Activated T-cell treated with anti-CD3 and anti-CD28 coated beads for 24 hours (primary cell): ENCODE results near the gene ARHGAP8.
A peak's percentile ranks its signal among the peaks of the same experiment; 100 is the strongest.
"Not testable (repeated sequence)": the region's sequence is repeated elsewhere in the genome, so short reads cannot be mapped to it uniquely, and the experiment has no call there.

Source experiments
- DNase-seq: peaks from one replicate; pipeline ENCODE4 v3.0.0-alpha.2; 2020; ENCODE audit warnings: low read depth

ARHGAP8 gene

DNA sequence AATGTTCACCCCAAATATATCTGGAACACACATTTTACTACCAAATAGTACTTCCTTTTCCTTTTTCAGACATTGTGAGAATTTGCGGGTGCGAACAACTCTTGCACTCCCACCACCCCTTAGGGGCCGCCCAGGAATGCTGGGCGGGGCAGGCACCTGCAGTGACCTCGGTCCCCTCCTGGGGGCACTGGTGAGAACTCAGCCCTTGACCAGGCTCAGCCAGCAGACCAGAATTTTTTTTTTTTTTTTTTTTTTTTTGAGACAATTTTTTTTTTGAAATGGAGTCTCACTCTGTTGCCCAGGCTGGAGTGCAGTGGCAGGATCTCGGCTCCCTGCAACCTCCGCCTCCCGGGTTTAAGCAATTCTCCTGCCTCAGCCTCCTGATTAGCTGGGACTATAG, 75.8 kb downstream of the ARHGAP8 start:
- DNase-seq: peak; percentile 6

DNA sequence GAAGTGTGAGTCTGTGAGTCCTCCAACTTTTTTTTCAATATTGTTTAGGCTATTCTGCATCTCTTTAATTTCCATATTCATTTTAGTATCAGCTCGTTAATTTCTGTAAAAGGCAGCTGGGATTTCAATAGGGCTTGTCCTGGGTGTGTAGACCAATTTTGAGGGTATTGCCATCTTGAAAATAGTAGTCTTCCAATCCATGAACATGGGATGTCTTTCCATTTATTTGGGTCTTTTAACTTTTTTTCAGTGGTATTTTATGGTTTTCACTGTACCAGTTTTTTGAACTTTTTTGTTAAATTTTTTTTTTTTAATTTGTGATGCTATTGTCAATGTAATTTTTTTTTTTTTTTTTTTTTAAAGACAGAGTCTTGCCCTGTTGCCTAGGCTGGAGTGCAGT, 79.5 kb downstream of the ARHGAP8 start:
- no peak for DNase-seq

- no peak for DNase-seq
These were observed 81.7 kb downstream of the ARHGAP8 start for GRCh38 chr22:44834065-44834464.

- no peak for DNase-seq
These were observed 85.1 kb downstream of the ARHGAP8 start for GRCh38 chr22:44837481-44837880.

DNA sequence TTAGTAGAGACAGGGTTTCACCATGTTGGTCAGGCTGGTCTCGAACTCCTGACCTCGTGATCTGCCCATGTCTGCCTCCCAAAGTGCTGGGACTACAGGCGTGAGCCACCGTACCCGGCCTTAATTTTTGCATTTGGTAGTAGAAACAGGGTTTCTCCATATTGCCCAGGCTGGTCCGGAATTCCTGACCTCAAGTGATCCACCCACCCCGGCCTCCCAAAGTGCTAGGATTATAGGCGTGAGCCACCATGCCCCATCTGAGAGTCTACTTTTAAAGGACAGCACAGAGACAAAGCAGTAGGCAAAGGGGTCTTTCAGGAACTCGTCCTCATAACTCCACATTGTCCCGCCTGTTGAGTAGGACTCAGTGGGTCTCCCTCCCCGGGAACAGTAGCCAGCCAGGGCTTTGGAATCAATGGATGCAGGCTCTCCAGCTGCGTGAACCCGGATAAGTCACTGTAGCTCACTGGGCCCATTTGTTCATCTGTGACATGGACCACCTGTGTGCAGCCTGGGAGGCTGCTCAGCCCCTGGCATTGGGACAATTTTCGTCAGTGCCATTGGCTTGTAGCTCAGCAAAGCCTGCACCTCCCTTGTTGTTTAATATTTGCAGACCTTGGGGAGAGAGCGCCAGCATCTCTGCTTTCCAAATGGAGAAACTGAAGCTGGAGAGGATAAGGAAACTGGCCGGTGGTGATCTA, 86.1 kb downstream of the ARHGAP8 start:
- no peak for DNase-seq

DNA sequence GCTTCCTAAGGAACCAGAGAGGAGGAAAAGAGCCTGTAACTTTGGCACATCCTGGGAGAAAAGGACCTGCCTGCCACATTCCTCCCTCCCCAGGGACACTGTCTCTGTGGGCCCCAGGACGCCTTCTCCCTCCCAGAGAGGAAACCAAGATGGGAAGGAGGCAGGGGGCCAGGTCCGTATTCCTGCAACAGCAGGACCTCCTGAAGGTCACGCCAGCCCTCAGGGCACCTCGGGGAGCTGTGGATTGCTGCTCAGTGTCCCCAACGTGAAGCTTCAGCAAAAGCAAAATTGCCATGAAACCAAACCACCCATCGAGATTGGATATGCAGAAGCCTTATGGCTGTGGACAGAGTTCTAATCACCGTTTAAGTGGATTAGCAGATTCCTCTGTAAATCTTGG, 86.7 kb downstream of the ARHGAP8 start:
- DNase-seq: no peak

DNA sequence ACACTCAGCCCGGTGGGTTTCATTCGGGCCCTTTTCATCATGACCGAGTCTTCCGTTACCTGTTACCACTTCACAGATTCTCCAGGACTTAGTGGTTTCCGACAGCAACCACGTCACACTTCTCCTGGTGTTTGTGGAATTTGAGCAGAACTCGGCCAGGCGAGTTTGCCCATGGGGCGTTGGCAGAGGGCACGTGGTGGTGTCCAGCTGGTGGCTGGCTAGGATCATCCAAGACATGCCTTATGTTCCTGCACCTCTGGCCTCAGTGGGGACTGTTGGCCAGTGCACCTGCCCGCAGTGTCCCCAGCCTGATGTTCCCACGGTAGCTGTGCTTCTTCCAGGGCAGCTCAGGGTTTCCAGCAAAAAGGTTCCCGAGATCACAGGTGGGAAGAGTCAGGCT, 87.3 kb downstream of the ARHGAP8 start:
- no peak for DNase-seq

DNA sequence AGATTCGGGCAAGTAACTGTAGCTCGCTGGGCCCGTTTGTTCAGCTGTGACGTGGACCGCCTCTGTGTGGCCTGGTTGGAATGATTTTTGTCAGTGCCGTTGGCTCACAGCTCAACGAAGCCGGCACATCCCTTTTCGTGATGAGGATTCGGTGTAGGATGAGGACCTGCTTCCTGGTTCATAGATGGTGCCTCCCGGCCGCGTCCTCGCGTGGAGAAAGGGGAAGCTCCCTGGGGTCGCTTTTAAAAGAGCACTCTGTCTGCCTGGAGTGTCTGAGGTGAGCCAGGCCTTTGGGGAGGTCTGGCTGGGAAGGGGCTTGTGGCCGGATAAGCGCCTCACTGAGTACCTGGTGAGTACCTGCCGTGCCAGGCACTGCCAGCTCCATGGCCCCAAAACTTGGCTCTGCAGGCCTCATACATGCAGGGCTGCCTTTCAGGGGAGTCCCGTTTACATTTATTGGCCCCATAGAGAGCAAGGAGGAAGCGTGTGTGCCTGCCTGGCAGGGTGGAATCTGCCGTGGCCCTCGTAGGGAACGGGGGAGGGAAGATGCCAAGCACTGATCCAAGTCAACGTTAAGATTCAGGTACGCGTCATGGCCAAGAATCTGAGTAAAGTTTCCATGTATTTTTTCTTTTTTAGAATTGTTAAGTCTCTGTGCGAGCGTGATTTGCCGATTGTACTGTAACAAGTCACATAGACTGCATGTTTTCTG, 88.4 kb downstream of the ARHGAP8 start:
- DNase-seq: no peak

GRCh38 chr22:44842417-44842816, 90.0 kb downstream of the ARHGAP8 start:
- no peak for DNase-seq

DNA sequence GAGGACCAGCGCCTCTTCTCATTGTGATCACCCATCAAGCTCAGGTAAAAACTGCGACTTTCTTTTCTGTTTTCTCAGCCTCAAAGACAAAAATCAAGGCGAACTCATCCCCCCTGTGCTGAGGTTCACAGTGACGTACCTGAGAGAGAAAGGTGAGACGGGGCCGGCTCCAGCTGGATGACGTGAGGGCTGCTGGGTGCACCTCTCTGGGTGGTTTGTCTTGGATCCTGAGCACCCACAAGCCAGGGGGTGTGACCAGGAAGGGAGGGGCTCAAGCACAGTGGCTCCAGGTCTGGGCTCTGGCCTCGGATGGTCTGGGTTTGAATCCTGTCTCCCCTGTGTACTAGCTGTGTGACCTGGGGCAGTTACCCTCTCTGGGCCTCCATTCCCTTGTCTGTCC, 92.8 kb downstream of the ARHGAP8 start:
- no peak for DNase-seq

DNA sequence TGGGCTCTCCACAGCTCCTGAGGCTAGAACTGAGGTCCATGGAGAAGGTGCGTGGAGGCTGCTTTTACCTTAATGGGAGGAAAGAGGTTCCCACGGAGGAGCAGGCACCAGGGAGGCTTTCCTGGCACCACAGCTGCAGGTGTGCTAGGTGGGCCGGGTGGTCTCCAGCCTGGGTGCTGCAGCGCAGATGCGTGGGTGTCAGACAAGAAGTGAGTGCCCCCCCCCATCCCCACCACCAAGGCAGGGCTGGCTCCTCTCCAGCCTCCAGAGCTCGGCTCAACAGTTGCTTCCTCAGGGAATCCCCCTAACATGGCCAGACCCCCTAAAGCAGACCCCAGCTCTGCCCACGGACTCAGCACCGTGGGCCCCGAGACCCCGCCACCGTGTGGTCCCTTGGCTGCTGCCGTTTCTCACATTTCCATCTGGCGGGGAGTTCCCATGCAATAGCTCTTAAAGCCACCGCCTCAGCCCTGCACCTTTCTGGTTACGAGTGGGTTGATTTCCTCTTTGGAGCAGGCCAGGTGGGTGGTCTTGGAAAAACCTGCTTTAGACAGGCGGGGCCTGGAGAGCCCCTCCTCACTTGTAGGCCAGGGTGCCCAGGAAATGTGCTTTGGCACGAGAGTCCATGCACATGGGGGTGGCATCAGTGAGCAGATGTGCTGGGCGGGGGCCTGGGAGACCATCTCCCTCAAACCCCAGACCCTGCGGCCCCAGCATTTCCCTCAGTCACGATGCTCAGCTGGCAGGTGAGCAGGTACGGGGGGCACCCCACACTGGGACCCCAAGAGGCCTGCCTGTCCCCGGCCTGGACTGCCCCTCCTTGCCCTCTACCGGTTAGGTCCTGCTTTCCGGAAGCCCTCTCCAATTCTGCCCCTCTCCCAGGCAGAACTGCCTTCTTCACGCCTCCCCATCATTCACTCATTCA, 93.7 kb downstream of the ARHGAP8 start:
- no peak for DNase-seq

GRCh38 chr22:44846726-44847275, 94.4 kb downstream of the ARHGAP8 start:
- no peak for DNase-seq

GRCh38 chr22:44847380-44847779, 95.0 kb downstream of the ARHGAP8 start:
- DNase-seq: no peak

- DNase-seq: no peak
These were observed 95.5 kb downstream of the ARHGAP8 start for GRCh38 chr22:44847892-44848291.

DNA sequence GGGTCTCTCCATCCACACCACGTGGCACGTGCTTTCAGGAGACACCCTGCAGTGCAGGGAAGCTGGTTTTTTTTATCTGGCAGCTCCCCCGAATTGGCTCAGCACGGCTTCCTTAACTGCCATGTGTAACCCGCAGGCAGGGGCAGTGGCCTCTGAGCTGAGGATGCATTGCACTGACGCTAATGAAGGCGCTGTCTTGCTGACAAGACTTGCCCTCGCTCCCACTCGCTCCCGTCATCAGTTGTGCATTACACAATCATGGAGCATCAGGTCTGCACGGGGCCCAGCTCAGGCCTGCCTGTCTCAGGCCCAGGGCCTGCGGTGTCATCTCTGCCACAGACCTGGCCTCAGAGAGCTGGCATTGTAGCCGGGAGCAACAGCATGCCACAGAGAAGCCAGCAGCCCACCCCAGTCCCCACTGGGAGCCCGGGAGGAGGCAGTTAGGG, 95.9 kb downstream of the ARHGAP8 start:
- DNase-seq: no peak

DNA sequence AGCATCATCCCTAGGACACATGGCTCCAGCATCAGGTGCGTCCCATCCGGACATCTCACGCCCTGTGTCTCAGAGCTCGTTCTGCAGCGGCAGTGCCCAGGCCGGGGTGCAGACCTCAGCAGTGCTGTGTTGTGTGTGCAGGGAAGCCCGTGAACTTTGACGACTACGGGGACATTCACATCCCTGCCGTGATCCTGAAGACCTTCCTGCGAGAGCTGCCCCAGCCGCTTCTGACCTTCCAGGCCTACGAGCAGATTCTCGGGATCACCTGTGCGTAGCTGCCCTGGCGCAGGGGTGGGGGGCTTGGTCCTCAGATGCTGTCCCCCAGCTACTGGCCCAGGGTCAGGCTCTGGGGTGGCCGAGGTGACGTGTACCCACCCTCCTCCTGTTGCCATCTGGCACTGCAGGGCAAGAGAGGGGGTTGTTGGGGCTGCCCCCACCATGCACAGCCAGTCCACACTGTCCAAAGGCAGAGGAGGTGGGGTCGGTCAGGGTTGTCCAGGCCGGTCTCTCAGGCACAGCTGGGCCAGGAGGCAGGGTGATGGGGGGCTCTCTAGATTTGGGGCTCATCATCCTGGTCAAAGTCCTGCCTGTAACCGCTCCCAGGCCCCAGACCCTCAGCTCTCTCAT, 96.5 kb downstream of the ARHGAP8 start:
- no peak for DNase-seq

- no peak for DNase-seq
These were observed 98.6 kb downstream of the ARHGAP8 start for GRCh38 chr22:44850946-44851345.

DNA sequence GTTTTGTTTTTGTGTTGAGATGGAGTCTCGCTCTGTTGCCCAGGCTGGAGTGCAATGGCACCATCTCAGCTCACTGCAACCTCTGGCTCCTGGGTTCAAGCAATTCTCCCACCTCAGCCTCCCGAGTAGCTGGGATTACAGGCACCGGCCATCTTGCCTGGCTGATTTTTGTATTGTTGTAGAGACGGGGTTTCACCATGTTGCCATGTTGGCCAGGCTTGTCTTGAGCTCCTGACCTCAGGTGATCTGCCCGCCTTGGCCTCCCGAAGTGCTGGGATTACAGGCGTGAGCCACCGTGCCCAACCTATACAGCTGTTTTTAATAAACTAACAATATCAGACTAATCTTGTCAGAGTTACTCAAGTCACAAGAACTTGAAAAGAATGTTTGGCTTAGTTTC, 102.3 kb downstream of the ARHGAP8 start:
- DNase-seq: not testable (repeated sequence)

GRCh38 chr22:44855855-44856254, 103.5 kb downstream of the ARHGAP8 start:
- DNase-seq: no peak

DNA sequence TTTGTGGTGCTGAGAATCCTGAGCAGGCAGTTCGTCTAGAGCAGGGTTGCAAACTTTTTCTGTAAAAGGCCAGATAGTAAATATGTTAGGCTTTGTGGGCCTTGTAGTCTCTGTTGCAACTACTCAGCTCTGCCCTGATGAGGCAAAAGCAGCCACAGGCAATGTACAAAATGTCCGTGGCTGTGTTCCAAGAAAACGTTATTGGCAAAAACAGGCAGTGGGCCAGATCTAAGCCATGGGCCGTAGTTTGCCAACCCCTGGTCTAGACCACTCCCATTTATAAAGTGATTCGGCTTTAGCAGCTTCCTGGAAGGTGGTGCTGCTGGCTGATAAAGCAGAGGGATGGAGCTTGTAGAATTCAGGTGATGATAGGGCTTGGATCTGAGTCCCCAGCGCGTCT, 106.4 kb downstream of the ARHGAP8 start:
- DNase-seq: not testable (repeated sequence)

- no peak for DNase-seq
These were observed 107.3 kb downstream of the ARHGAP8 start for GRCh38 chr22:44859641-44860040.

- DNase-seq: no peak
These were observed 107.9 kb downstream of the ARHGAP8 start for GRCh38 chr22:44860311-44860710.
